ENCODE data around the gene KCTD5. TPM values are rescaled to one million over a fixed set of nuclear protein-coding genes. Genes with fewer than 3 reads are reported as not detected.

The KCTD5 gene
- total and polyA plus RNA-seq, 4 donors, result 17.4 to 44.3 (median 34.0) TPM

DNA sequence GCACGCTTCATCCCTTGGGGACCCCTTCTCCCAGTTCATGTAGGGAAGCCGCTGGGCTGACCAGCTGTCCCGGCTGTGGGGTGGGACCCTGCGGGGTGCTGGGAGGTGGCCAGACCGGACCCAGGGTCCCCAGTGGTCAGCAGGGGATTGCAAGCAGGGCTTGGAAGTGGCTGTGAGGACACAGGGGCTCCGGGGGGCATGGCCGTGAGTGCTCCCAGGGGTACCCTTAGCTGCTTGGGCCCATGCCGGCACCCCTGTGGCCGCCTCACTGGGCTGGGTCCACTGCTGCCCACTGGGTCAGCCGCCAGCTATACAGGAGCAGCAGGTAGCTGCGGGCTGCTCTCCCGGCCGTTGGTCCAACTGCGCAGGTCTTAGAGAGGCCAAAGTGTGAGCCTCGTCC is 18.9 kb downstream of the KCTD5 start:
- Histone ChIP-seq H3K9me3 (ENCODE audit: control insufficient read depth, insufficient read depth, low read length) (no peaks in the 10 kb centered on the region), H3K27ac (ENCODE audit: low read depth, low read length) (no peak overlapping the region), H3K36me3 (ENCODE audit: control insufficient read depth, insufficient read depth, low read length) (peaks cover 99% of the 10 kb centered on the region), H3K4me3 (ENCODE audit: low read depth, low read length) (no peak overlapping the region), H3K27me3 (ENCODE audit: control insufficient read depth, insufficient read depth, low read length) (no peaks in the 10 kb centered on the region), H3K4me1 (ENCODE audit: control insufficient read depth, insufficient read depth, low read length) (peaks cover 20% of the 10 kb centered on the region)
- no peak for DNase-seq (ENCODE audit: low read depth in 4 of 6, low spot score in 6 of 6)
- 90% methylated on average over 15 of the region's 15 CpGs for WGBS (ENCODE audit: insufficient coverage)

- Histone ChIP-seq H3K4me3 (ENCODE audit: low read depth, low read length) (no peak overlapping the region), H3K27me3 (ENCODE audit: control insufficient read depth, insufficient read depth, low read length) (no peaks in the 10 kb centered on the region), H3K9me3 (ENCODE audit: control insufficient read depth, insufficient read depth, low read length) (no peaks in the 10 kb centered on the region), H3K27ac (ENCODE audit: low read depth, low read length) (no peak overlapping the region), H3K36me3 (ENCODE audit: control insufficient read depth, insufficient read depth, low read length) (peaks cover 100% of the 10 kb centered on the region), H3K4me1 (ENCODE audit: control insufficient read depth, insufficient read depth, low read length) (peaks cover 20% of the 10 kb centered on the region)
- WGBS (ENCODE audit: insufficient coverage), result 92% methylated on average over 28 of the region's 29 CpGs
- DNase-seq (ENCODE audit: low read depth in 4 of 6, low spot score in 6 of 6), result no peak
Observed at GRCh38 chr16:2701713-2702437, 19.6 kb downstream of the KCTD5 start.

- no peaks in the 10 kb centered on the region for H3K27me3 ChIP-seq (ENCODE audit: control insufficient read depth, insufficient read depth, low read length)
- no peak for DNase-seq (ENCODE audit: low read depth in 4 of 6, low spot score in 6 of 6)
- peaks cover 100% of the 10 kb centered on the region for H3K36me3 ChIP-seq (ENCODE audit: control insufficient read depth, insufficient read depth, low read length)
- no peak overlapping the region for H3K4me3 ChIP-seq (ENCODE audit: low read depth, low read length)
- no peaks in the 10 kb centered on the region for H3K9me3 ChIP-seq (ENCODE audit: control insufficient read depth, insufficient read depth, low read length)
- H3K27ac ChIP-seq (ENCODE audit: low read depth, low read length), result no peak overlapping the region
- 97% methylated on average over 13 of the region's 13 CpGs for WGBS (ENCODE audit: insufficient coverage)
- H3K4me1 ChIP-seq (ENCODE audit: control insufficient read depth, insufficient read depth, low read length), result peaks cover 20% of the 10 kb centered on the region
Observed at GRCh38 chr16:2702438-2702825, 20.1 kb downstream of the KCTD5 start.

- 80% methylated on average over 28 of the region's 28 CpGs for WGBS (ENCODE audit: insufficient coverage)
- Histone ChIP-seq H3K27me3 (ENCODE audit: control insufficient read depth, insufficient read depth, low read length) (no peaks in the 10 kb centered on the region), H3K36me3 (ENCODE audit: control insufficient read depth, insufficient read depth, low read length) (peaks cover 100% of the 10 kb centered on the region), H3K4me3 (ENCODE audit: low read depth, low read length) (no peak overlapping the region), H3K27ac (ENCODE audit: low read depth, low read length) (no peak overlapping the region), H3K9me3 (ENCODE audit: control insufficient read depth, insufficient read depth, low read length) (no peaks in the 10 kb centered on the region), H3K4me1 (ENCODE audit: control insufficient read depth, insufficient read depth, low read length) (peaks cover 20% of the 10 kb centered on the region)
- peak in 1 of 6 donors; percentile 43 for DNase-seq (ENCODE audit: low read depth in 4 of 6, low spot score in 6 of 6)
Observed at GRCh38 chr16:2702871-2703745, 20.8 kb downstream of the KCTD5 start.

DNA sequence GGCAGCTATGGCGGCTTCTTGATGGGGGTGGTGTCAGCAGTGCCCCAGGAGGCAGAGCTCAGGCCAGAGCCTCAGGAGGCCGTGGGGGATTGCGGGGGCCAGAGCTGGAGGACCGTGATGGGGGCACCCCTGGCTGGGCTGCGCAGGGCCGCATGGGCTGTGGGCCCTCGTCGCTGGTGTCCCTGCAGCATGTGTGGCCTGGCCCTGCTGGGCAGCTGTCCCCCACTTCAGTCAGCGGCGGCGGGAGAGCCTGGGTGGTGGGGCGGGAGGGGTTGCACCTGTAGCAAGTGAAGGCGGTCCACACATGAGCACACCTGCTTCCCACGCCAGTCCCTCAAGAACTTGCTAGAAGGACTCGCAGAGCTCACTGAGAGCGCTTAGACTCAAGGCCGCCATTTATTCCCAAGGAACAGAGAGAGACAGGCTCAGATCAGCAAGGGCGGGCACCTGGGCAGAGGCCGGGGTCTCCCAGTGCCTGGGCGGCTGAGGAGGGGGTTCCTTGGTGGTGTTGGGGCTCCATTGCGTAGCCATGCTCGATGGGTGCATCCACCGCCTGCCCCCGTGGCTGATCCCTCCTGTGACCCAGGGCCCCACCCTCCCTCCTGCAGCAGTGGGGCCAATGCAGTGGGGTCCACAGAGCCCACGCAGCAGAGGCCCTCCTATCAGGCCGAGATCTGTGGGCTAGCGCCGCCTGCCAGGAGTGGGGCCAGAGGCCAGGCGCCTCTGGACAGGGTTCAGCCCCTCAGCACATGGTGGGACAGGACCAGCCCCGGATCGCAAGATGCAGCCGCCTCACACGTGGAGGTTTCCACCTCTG is 22.1 kb downstream of the KCTD5 start:
- H3K9me3 ChIP-seq (ENCODE audit: control insufficient read depth, insufficient read depth, low read length), result no peaks in the 10 kb centered on the region
- no peak for DNase-seq (ENCODE audit: low read depth in 4 of 6, low spot score in 6 of 6)
- no peak overlapping the region for H3K27ac ChIP-seq (ENCODE audit: low read depth, low read length)
- peaks cover 100% of the 10 kb centered on the region for H3K36me3 ChIP-seq (ENCODE audit: control insufficient read depth, insufficient read depth, low read length)
- peaks cover 20% of the 10 kb centered on the region for H3K4me1 ChIP-seq (ENCODE audit: control insufficient read depth, insufficient read depth, low read length)
- 95% methylated on average over 24 of the region's 33 CpGs for WGBS (ENCODE audit: insufficient coverage)
- no peak overlapping the region for H3K4me3 ChIP-seq (ENCODE audit: low read depth, low read length)
- H3K27me3 ChIP-seq (ENCODE audit: control insufficient read depth, insufficient read depth, low read length), result no peaks in the 10 kb centered on the region

GRCh38 chr16:2704983-2705275 is 22.6 kb downstream of the KCTD5 start:
- Histone ChIP-seq H3K27ac (ENCODE audit: low read depth, low read length) (no peak overlapping the region), H3K4me3 (ENCODE audit: low read depth, low read length) (no peak overlapping the region), H3K36me3 (ENCODE audit: control insufficient read depth, insufficient read depth, low read length) (peaks cover 100% of the 10 kb centered on the region), H3K4me1 (ENCODE audit: control insufficient read depth, insufficient read depth, low read length) (peaks cover 20% of the 10 kb centered on the region), H3K9me3 (ENCODE audit: control insufficient read depth, insufficient read depth, low read length) (no peaks in the 10 kb centered on the region), H3K27me3 (ENCODE audit: control insufficient read depth, insufficient read depth, low read length) (no peaks in the 10 kb centered on the region)
- no peak for DNase-seq (ENCODE audit: low read depth in 4 of 6, low spot score in 6 of 6)
- 93% methylated on average over 10 of the region's 14 CpGs for WGBS (ENCODE audit: insufficient coverage)

DNA sequence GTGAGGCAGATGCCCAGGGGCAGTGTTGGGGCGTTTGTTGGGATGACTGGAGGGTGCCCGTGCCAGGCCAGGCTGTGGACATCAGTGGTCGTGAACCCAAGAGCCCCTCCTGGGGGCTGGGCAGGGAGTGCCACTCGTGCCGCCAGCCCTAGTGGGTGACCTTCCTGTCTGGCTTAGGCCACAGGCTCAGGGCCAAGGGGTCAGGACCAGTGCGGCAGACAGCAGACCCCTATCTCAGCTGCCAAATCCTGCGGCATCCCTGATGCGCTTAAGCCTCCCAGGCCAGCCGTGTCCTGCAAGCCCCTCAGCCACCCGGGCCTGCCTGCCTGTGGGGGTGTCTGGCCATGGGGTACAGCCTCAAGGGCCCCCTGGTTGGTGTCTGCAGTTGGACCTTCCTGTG is 23.0 kb downstream of the KCTD5 start:
- Histone ChIP-seq H3K4me1 (ENCODE audit: control insufficient read depth, insufficient read depth, low read length) (peaks cover 20% of the 10 kb centered on the region), H3K27me3 (ENCODE audit: control insufficient read depth, insufficient read depth, low read length) (no peaks in the 10 kb centered on the region), H3K9me3 (ENCODE audit: control insufficient read depth, insufficient read depth, low read length) (no peaks in the 10 kb centered on the region), H3K36me3 (ENCODE audit: control insufficient read depth, insufficient read depth, low read length) (peaks cover 100% of the 10 kb centered on the region), H3K4me3 (ENCODE audit: low read depth, low read length) (no peak overlapping the region), H3K27ac (ENCODE audit: low read depth, low read length) (no peak overlapping the region)
- DNase-seq (ENCODE audit: low read depth in 4 of 6, low spot score in 6 of 6), result no peak
- 92% methylated on average over 10 of the region's 10 CpGs for WGBS (ENCODE audit: insufficient coverage)

- peaks cover 20% of the 10 kb centered on the region for H3K4me1 ChIP-seq (ENCODE audit: control insufficient read depth, insufficient read depth, low read length)
- H3K9me3 ChIP-seq (ENCODE audit: control insufficient read depth, insufficient read depth, low read length), result no peaks in the 10 kb centered on the region
- no peak overlapping the region for H3K4me3 ChIP-seq (ENCODE audit: low read depth, low read length)
- H3K27me3 ChIP-seq (ENCODE audit: control insufficient read depth, insufficient read depth, low read length), result no peaks in the 10 kb centered on the region
- DNase-seq (ENCODE audit: low read depth in 4 of 6, low spot score in 6 of 6), result no peak
- H3K27ac ChIP-seq (ENCODE audit: low read depth, low read length), result no peak overlapping the region
- H3K36me3 ChIP-seq (ENCODE audit: control insufficient read depth, insufficient read depth, low read length), result peaks cover 99% of the 10 kb centered on the region
- 94% methylated on average over 17 of the region's 17 CpGs for WGBS (ENCODE audit: insufficient coverage)
Observed at GRCh38 chr16:2706085-2706484, 23.8 kb downstream of the KCTD5 start.

GRCh38 chr16:2706611-2707311 is 24.4 kb downstream of the KCTD5 start:
- Histone ChIP-seq H3K27ac (ENCODE audit: low read depth, low read length) (no peak overlapping the region), H3K4me1 (ENCODE audit: control insufficient read depth, insufficient read depth, low read length) (peaks cover 20% of the 10 kb centered on the region), H3K27me3 (ENCODE audit: control insufficient read depth, insufficient read depth, low read length) (no peaks in the 10 kb centered on the region), H3K9me3 (ENCODE audit: control insufficient read depth, insufficient read depth, low read length) (no peaks in the 10 kb centered on the region), H3K36me3 (ENCODE audit: control insufficient read depth, insufficient read depth, low read length) (peaks cover 97% of the 10 kb centered on the region), H3K4me3 (ENCODE audit: low read depth, low read length) (no peak overlapping the region)
- WGBS (ENCODE audit: insufficient coverage), result 92% methylated on average over 21 of the region's 22 CpGs
- DNase-seq (ENCODE audit: low read depth in 4 of 6, low spot score in 6 of 6), result no peak
